Left kidney (tissue), 2 donors: Measurements from ENCODE around the gene TPST2. TPM values are rescaled to one million over a fixed set of nuclear protein-coding genes. Genes with fewer than 3 reads are reported as not detected.

ENCODE experiments used
- DNase-seq: peaks from one replicate; pipeline ENCODE4 v3.0.0-alpha.2; 2013
- polyA plus RNA-seq: library from polyadenylated mRNA; unstranded; fragments of 120-200 nt; gene quantifications from one replicate; pipeline ENCODE4 v1.2.1, GENCODE V29; 2013; ENCODE audit not compliant: insufficient read length

The TPST2 gene
- polyA plus RNA-seq, 1 donor, result 26.7 TPM

GRCh38 chr22:26581633-26582168, 8.2 kb downstream of the TPST2 start:
- DNase-seq, result no peak

GRCh38 chr22:26581026-26581425, 8.9 kb downstream of the TPST2 start:
- no peak for DNase-seq

GRCh38 chr22:26580240-26580962, 9.5 kb downstream of the TPST2 start:
- no peak for DNase-seq

DNA sequence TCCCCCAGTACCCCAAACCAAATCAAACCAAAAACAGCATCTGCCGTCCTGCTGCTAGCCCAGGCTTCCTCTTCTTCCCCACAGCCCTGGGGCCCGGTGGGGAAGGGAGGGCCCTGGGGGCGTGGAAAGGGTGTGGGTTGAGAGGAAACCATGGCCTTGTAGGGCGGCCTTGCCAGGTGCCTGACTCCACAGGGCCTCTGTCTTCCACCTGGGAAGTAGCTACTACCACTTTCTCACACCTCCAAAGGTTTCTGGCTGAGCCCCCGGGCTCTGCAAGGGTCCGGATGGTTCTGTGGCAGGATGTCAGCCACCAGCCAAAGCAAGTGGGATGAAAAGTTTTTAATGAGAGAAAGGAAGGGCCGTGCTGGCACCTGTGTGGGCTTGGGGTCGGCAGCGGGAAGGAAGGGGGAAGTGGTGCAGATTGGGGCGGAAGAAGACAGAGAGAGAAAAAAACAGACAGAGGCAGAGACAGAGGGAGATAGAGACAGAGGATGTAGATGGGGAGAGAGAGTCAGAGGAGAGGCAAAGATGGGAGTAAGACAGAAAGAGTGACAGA, 10.5 kb downstream of the TPST2 start:
- no peak for DNase-seq

DNA sequence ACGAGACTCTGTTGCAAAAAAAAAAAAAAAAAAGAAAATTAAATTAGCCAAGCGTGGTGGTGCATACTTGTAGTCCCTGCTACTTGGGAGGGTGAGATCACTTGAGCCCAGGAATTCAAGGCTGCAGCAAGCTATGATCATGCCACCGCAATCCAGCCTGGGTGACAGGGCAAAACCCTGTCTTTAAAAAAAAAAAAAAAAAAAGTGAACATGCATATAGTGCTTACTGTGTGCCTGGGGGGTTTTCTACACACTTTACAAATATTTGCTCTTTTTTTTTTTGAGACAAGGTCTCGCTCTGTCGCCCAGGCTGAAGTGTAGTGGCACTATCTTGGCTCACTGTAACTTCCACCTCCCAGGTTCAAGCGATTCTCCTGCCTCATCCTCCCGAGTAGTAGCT, 12.9 kb downstream of the TPST2 start:
- no peak for DNase-seq

DNA sequence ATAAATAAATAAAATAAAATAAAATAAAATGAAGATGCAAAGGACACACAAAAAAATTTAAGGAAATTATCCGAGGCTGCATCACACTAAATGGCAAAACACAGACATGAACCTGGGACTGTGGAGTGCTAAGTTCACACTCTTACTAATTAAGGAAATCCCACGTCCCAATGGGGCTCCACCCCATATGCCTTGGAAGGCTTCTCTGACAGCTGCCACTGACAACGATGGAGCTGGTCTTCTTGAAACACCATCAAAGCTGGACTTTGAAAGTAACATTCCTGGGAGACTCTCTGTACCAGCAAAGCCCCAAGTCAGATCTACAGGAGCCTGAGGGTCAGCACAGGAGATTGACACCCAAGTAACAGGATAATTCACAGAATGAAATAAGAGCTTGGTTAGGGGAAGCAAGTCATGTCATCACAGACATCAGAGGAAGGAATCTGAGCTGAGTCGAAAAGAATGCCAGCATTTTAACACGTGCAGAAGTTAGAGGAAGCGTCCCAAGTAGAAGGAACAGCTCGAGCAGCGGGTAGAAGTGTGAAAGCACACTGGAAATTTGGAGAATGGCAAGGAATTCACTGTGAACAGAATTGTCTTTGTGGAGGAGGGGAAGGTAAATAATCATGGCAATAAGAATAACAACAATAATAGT, 13.8 kb downstream of the TPST2 start:
- no peak for DNase-seq

DNA sequence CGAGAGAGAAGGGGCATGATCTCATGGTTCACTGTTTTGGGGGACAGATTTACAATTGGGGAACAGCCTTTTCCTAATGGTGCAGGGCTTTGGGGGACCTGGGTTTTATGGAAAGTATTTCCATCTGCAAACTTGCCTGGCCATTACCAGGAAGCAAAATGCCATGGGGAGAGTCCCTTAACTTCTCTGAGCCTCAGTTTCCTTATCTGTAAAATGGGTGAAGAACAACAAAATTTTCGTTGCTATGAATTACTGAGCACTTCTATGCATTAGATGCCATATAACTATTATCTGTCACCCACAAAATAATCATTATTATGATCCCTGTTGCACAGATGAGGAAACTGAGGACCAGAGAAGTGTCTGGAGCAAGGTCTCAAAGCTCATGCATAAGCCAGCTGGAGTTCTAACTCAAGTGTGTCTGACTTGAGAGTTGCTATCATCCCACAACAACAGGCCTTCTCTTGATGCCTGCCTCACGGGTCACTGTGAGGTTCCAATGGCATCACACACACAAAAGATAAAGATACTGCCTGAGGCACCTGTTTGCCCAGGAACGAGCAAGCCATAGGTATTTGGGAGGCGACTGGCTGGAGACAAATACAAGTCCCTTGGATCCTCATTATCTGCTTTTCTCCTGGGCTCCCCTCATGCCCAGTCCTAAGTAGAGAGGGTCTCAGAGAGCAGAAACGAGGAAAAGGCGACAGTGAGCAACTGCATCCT, 15.8 kb downstream of the TPST2 start:
- DNase-seq, result no peak

DNA sequence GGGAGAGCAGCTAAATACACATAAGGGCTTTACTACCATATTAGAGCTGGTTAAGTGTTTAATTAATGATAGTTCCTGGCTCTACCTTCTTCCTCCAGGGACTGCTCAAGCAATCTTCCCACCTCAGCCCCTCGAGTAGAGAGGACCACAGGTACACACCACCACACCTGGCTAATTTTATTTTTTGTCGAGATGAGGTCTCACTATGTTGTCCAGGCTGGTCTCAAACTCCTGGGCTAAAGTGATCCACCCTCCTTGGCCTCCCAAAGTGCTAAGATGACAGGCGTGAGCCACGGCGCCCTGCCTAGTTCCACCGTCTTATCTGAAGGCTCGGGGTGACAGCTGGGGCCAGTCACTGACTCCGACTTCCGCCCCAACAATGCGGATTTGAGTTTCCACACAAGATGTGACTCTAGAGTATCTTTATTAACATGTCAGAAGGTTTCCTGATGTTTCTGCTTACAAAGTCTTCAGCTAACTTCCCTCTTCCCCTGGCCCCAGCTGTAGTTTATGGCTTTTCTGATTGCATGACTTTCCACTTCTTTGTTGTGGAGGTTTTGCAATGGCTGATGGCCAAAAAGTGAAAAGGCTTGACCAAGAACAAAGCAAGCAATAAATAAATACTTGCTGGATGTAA, 16.8 kb downstream of the TPST2 start:
- peak; percentile 80 for DNase-seq

DNA sequence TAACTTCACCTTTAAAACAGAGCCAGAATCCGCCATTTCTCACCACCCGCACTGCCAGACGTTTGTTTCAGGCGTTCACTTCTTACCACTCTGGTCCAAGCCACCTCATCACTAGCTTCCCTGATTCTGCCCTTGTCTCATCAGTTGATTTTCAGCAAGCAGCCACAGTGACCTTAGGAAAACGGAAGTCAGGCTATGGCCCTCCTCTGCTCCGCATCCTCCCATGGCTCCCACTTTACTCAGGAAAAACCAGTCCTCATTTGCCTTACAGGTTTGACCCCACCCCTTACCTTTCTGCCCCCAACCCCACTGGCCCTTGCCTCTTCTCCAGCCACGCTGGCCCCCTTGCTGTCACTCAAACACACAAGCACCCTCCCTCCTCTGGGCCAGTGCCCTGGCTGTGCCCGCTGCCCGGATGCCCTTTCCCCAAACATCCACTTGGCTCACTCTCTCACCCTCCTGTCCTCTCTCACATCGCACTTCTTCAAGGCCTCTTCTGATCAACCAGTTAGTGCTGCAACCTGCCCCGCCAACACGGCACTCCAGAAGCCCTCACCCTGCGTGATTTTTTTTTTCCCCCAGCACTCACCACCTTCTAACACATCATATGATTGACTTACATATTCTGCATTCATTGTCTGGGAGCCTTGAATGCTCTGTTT, 18.9 kb downstream of the TPST2 start:
- DNase-seq, result no peak

- no peak for DNase-seq
Measured at GRCh38 chr22:26570115-26570514, 19.8 kb downstream of the TPST2 start.

DNA sequence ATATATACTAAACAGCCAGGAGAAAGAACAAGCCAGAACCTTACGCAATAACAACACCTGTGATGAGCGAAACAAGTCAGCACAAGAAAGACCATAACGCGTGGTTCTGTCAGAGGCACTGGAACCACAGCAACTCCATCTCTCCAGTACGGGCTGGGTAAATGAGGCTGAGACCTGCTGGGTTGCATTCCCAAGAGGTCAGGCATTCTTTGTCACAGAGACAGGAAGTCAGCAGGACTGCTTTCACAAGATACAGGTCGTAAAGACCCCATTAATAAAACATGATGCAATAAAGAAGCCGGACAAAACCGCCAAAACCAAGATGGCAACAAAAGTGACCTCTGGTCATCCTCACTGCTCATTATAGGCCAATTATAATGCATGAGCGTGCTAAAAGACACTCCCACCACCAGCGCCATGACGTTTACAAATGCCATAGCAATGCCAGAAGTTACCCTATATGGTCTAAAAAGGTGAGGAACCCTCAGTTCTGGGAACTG, 21.7 kb downstream of the TPST2 start:
- no peak for DNase-seq

DNA sequence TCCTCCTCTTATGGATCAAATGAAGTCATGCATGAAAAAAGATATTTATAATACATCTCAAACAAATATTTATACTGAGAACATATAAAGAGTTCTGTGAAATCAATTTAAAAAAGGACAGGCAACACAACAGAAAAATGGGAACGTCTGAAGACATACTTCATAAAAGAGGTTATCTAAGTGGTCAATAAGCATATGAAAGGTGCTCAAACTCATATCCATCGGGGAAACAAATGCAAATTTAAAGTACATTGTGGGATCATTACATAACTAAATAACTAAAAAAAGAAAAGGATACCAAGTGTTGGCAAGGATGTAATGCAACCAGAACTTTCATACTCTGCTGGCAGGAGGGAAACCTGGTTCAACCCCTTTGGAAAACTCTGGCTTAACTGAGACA, 22.3 kb downstream of the TPST2 start:
- no peak for DNase-seq

GRCh38 chr22:26566994-26567393, 22.9 kb downstream of the TPST2 start:
- DNase-seq, result no peak

DNA sequence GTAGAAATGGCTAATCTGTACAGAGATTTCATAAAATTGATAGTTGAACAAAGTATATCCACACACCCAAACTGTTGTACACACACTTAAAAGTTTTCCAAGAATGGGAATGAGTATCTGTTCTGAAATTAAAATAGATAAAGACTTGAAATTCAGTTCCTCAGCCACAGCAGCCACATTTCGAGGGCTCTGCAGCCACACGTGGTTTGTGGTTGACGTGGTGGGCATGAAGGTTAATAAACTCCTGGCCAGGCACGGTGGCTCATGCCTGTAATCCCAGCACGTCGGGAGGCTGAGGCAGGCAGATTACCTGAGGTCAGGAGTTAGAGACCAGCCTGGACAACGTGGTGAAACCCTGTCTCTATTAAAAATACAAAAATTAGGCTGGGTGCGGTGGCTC, 24.0 kb downstream of the TPST2 start:
- no peak for DNase-seq

- DNase-seq, result no peak
Measured at GRCh38 chr22:26565181-26565580, 24.8 kb downstream of the TPST2 start.

GRCh38 chr22:26564672-26565071, 25.3 kb downstream of the TPST2 start:
- no peak for DNase-seq

DNA sequence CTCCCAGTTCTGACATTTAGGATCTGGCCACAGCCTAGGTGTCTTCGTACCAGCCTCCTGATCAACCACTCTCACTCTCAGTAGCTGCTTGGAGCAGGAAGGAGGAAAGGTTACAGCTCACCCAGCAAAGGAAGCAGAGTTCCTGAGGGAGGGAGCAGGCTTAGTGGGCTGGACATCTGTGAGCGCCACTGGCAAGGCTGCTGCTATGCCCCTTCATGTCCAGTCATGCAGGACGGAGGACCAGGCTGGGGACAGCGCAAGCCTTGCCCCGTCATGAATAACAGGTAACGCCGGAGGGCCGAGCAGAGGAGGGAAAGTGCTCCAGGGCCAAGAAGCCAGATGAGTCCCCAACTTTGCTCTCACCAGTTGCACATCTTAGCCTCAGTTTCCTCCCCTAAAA, 25.8 kb downstream of the TPST2 start:
- no peak for DNase-seq

DNA sequence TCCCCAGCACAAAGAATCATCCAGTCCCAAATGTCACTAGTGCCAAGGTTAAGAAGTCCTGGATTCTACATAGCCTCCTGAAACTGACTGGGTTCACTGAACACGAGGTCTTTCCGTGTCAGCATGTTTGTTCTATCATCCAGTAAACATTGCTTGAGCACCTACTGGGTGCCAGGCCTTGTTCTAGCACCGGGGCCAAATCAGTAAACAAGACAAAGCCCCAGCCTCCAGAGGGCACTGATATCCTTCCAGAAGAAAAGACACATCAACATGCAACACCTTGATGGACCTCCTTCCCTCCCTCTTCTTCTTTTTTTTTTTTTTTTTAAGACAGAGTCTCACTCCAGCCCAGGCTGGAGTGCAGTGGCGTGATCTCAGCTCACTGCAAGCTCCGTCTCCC, 26.9 kb downstream of the TPST2 start:
- no peak for DNase-seq

GRCh38 chr22:26561756-26562417, 28.0 kb downstream of the TPST2 start:
- DNase-seq, result no peak

DNA sequence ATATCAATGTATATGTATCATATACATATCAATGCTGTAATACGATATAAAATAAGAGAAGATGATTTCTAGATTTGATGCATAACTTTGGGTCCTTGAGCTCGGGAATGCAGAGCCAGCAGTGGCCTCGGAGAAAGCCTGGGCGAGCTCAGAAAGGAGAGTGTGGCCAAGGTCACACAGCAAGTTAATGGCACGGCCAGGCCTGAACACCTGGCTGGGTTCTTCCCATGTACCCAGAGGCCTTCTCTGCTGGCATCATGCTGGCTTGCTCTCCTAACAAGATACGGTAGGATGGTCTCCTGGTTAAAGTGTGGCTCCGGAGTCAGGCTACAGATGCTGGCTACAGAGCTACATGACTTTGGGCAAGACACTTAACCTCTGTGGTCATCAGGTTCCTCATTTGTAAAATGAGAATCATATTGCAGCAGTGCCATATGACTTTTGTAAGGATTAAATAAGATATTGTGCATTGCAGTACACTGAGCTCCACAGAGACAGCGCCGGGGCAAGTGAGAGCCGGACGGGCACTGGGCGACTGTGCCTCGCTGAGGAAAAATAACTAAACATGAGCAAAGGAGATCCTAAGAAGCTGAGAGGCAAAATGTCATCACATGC, 29.9 kb downstream of the TPST2 start:
- DNase-seq, result no peak
